GM12874 (cell line): ENCODE data around the gene COL11A2.

Experiments used
- CTCF ChIP-seq: IDR thresholded peaks from 2 replicates; pipeline ENCODE4 v1.5.1; 2011; ENCODE audit warnings: low read depth, mild to moderate bottlenecking, control low read depth, low read length, moderate library complexity; ENCODE audit not compliant: insufficient read depth

COL11A2 gene

GRCh38 chr6:33144373-33144772, 47.9 kb downstream of the COL11A2 start:
- TF ChIP-seq CTCF = no peak

- TF ChIP-seq CTCF = no peak
These were observed 49.0 kb downstream of the COL11A2 start for GRCh38 chr6:33143113-33143770.

DNA sequence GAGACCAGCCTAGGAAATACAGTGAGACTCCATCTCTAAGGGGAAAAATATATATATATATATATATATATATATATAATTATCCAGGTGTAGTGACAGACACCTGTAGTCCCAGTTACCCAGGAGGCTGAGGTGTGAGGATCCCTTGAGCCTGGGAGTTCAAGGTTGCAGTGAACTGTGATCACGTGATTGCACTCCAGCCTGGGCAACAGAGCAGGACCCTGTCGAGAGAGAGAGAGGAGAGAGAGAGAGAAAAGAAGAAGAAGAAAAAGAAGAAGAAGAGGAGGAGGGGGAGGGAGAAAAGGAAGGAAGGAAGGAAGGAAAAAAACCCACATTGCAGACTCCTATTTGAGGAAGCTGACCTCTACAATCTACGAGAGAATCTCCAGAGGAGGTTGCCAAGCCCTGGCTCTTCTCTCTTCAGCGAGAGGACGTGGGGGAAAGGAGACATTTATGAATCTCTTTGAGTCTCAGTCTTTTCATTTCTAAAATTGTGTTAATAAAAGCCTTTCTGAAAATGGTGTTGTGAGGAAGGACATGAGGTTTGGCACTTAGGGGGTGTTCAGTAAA, 49.7 kb downstream of the COL11A2 start:
- TF ChIP-seq CTCF = no peak

- no peak for TF ChIP-seq CTCF
These were observed 51.7 kb downstream of the COL11A2 start for GRCh38 chr6:33140556-33140955.

DNA sequence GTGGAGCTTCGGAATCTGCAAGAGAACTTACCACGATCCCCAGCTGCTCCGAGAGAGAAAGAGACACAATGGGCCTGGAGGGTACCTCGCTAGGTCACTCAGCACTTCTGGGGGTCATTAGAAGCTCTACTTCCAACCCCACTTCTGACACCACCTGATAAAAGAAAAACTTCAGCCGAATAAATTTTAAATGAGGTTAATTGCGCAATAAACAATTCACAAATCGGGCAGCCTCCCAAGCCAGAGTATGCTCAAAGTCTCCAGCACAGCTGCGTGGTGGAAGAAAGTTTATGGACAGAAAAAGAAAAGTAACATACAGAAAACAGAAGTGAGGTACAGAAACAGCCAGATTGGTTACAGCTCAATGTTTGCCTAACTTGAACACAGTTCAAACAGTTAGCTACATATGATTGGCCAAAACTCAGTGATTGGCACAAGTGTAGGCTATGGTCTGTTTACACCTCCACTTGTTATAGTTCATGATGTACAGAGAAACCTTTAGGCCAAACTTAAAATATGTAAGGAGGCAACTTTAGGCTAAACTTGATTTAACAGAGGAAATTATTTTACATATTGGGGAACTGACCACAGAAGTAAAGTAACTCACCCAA, 52.6 kb downstream of the COL11A2 start:
- no peak for TF ChIP-seq CTCF

- no peak for TF ChIP-seq CTCF
These were observed 55.9 kb downstream of the COL11A2 start for GRCh38 chr6:33136310-33136900.

GRCh38 chr6:33132081-33132524, 60.2 kb downstream of the COL11A2 start:
- TF ChIP-seq CTCF = no peak
